GM21360 (cell line): ENCODE results near the gene UBE2M.

ENCODE experiments used
- ATAC-seq: cut with Tn5 transposase; IDR thresholded peaks from one replicate; pipeline ENCODE4 v1.9.1; 2021; ENCODE audit warnings: mild to moderate bottlenecking, moderate library complexity; ENCODE audit not compliant: unreplicated experiment

Gene UBE2M

DNA sequence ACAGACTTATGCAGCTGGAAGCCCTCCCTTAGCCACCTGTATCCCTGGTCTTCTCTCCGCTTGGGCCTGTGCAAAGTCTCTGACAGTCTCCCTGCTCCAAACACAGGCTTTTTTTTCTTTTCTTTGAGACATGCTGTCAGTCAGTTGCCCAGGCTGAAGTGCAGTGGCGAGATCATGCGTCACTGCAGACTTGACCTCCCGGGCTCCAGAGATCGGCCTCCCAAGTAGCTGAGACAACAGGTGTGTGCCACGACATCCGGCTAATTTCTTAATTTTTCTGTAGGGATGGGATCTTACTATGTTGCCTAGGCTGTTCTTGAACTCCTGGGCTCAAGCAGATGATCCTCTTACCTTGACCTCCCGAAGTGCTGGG, 13.2 kb upstream of the UBE2M start:
- ATAC-seq, result no peak

- ATAC-seq, result no peak
These were observed 12.6 kb upstream of the UBE2M start for GRCh38 chr19:58570770-58571574.

DNA sequence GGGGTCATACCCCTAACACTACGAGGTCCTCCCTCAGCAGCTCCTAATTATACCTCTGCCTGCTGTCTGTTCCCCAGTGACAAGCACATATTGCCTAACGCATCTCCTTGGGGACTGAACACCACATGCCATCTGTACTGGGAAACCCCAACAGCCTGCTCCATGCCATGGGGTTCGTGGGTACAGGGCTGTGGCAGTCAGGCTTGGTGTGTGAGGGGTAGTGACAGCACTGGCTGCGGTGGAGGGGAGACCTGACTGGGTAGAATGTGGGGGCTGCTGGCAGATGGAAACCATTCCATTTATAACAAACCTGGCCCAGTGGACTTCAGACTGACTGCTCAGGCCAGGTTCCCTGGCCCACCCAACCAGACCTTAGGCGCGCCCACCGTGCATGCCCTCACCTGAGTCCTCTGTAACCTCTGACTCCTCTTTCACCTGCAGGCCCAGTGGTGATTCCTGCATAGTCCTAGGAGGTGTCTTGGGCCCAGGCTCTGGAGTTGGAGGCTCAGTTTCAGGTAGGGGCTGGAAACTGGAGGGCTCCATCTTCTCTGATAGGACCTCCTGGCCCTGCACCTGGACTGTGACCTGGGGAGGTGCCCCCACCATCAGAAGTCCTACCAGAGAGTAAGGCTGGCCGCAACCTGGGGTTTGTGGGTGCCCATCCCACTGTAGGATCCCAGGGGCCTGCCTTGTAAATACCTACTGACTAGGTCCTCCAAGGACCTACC, 11.7 kb upstream of the UBE2M start:
- no peak for ATAC-seq

GRCh38 chr19:58569191-58569942, 11.0 kb upstream of the UBE2M start:
- no peak for ATAC-seq

DNA sequence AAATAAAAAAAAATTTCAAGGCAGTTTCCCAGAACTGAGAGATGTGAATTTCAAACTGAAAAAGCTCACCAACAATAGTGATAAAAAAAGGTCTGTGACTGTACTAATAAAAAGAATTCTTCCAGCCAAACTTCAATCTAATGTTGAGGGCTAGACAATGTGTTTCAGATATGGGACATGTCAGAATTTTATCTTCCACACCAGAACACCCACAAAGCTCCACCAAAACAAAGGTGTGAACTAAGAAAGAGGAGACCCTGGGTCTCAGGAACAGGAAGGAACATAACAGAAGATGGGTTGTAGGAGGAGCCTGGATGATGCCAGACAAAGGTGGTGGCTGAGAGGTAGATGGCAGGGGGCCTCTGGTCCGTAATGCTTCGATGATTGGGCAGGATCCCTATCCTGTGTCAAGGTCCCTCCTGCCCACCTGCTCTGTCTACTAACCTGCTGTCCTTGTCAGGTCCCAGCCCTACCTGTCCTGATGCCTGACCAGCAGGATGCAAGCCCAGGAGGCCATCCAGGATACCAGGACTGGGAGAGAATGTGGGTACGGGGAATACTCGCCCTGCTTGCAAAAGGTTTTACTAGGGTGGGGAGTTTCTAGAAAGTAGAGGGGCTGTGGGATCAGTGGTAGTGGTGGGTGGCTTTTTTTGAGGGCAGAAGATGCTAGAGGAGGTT, 10.2 kb upstream of the UBE2M start:
- ATAC-seq, result no peak

DNA sequence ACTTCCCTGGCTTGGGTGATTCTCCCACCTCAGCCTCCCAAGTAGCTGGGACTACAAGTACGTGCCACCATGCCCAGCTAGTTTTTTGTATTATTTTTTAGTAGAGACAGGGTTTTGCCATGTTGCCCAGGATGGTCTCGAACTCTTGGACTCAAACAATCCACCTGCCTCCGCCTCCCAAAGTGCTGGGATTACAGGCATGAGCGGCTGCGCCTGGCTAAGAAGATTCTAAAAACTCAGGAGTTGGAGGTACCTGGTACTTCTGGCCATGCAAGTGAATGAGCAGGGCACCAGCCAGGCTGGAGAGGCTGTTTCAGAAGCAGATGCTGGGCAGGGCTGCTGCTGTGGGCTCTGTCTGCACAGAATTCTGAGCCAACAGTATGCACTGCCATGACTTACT, 8.6 kb upstream of the UBE2M start:
- no peak for ATAC-seq

DNA sequence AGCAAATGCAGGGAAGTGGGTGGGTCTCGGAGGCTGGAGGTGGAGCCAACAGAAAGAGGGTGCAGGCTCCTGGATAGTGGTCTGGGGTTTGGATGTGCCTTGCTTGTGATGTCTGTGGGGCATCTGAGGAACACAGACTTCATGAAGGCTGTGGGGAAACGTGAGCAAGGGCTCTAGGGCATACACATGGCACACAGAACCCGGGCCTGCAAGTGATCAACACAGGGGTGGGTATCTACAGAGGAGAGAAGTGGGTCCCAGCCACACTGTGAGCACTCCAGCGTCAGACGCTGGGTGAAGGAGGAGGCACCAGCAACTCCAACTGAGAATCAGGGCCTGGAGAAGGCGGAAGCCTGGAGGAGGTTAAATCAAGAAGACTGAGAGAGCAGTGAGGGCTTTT, 5.4 kb upstream of the UBE2M start:
- ATAC-seq, result no peak

GRCh38 chr19:58563034-58563573, 4.7 kb upstream of the UBE2M start:
- ATAC-seq, result no peak

GRCh38 chr19:58562122-58563033, 4.0 kb upstream of the UBE2M start:
- ATAC-seq, result no peak

DNA sequence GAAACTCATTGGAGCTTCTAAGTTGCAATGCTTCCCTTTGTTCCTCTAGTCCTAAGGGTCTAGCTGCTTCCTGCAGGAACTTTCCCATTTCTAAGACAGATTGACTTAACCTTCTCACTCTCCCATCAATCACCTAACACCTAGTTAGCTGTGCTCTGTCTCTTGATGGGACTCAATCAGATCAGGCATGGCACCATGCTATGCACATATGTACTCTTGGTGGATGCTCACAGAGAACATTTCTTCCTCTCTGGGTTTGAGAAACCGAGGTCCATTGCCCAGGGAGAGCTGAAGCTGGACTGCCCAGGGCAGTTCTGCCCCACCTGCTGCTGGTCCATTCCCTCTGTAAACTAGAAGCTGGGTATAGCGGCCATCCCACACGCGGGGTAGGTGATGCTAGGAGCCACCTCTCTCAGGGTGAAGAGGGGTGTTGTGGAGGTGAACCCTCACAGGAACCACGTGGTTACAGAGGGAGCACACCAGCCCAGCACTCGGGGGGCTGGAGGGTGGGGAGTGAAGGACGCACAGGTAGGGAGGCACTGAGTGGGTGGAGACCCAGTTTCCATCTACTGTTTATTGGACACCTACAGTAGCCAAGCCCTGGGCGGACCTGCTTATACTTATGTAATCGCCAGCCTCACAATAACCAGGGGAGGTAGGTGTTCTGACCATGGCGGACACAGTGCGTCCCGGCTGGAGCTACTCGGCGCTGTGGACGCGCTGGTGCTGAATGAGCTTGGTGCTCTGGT, 3.1 kb upstream of the UBE2M start:
- ATAC-seq, result no peak

DNA sequence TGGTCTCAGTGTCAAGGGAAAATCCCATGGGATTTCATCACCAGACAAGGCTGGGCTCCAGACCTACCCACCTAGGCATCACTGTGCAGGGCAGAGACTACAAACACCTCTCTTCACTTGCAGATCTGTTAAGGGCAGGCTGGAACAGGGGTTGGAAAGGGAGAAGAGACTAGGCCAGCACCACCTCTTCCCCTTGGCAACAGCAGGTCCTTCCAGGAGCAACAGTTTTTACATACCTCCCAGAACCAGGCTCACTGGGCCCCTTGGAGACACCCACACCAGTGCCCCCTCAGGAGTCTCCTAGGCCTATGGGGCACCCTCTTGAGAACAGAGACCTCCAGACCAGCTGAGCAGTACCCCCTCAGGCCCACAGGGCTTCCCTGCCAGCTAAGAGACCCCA, 2.5 kb upstream of the UBE2M start:
- ATAC-seq, result no peak

GRCh38 chr19:58560007-58560887, 1.8 kb upstream of the UBE2M start:
- no peak for ATAC-seq

- no peak for ATAC-seq
These were observed 1.0 kb upstream of the UBE2M start for GRCh38 chr19:58559275-58560006.

GRCh38 chr19:58558623-58559274, 338 bp upstream of the UBE2M start:
- peak; percentile 46 for ATAC-seq

DNA sequence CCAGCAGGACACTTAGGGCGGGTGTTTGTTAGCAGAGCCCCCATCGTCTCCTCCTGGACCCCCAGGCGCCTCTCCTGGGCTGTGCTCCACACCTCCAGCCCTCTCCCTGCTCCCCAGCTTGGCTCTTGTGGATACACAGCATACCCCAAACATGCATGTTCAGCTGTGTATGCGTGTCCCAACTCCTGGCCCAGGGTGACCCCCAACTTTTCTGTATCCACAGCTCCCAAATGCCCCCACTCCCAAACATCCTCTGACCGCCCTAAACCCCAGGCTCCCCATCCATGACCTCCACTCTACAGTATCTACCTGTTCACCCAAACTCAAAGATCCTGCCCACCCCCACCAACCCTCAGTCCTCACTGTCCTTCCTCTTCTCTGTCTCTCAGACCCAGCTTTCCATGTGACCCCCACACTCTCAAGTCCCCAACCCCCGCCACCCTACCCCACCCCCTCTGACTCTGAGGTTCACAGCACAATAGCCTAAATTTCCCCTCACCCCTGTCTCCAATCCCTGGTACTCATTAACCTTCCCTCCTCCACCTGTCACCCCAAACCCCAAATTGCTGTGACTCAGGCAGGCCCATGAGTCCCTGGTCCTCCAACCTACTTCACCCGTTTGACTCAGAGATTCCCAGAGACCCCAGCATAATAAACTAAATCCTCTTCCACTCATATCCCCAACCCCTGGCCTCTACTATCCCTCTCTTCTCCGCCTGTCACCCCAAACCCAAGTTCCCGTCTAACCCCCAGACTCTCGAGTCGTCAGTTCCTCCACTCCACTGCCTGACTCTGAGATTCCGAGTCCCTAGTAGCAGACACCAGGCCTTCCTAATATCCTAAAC, 968 bp downstream of the UBE2M start:
- ATAC-seq, result no peak

GRCh38 chr19:58556622-58557220, 1.7 kb downstream of the UBE2M start:
- ATAC-seq, result no peak
